HS-5 (cell line): Measurements from ENCODE around the gene AMACR.
"Not testable (repeated sequence)": the region's sequence is repeated elsewhere in the genome, so short reads cannot be mapped to it uniquely, and the experiment has no call there.

Experiments
- DNase-seq: peaks from one replicate; pipeline ENCODE4 v3.0.0-alpha.2; 2012; ENCODE audit warnings: low read depth

Gene AMACR

DNA sequence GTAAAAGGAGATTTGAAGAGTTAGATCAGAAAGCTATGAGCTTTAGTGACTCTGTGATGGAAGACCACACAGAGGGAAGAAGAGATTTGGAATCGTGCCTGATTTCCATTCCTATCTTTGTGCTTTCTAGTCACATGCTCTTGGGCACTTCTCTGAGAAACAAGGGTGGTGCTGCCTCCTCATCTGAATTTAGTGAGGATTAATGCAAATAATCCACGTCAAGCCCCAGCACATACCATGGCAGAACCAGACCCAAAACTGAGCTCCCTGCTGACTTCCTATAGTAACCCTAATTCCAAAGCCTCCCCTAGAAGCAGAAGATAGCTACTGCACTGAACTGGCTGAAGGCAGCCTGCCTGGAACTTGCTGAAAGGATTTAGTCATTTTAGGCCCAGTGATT is 41.0 kb downstream of the AMACR start:
- DNase-seq: no peak

DNA sequence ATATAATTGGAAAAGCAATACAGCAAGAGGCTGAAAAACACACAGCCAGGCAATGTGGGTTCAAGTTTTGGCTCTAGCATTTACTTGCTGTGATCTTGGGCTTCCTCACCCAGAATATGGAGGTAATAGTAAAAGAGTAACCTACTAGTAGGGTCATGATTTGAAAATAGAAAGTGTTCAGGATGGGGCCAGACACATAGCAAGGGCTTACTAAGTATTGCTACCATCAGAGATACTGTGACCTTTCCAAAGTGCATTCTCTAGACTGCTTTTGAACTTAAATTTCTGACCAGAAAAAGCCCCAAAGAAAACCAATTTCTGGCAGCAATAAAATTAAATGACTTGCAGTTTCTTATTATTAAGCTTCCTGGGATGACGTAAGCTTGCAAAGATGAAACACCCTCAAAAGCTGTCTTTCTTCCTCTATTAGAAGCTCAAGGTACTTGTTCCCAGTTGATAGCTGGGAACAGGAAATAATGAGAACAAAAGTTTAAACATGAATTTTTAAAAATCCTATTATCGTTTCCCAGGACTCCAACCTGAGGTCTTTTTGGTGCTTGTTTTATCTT is 43.6 kb downstream of the AMACR start:
- no peak for DNase-seq

DNA sequence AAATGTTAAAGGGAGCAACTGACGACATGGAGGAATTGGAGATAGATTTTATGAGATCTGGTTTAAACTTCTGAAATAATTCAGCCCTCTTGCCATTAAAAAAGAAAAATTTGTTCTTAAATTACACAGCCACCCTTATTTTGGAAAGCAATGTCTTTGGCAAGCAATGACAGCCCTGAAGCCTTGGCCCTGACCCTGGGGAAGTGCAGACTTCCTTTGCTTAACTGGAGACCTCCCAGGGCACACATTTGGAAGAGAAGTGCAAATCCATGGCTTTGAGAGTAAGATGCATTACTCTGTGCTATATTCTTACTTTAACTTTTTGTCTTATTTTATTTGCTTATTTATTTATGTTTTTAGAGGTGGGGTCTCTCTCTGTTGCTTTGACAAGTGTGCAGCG is 49.7 kb downstream of the AMACR start:
- no peak for DNase-seq

DNA sequence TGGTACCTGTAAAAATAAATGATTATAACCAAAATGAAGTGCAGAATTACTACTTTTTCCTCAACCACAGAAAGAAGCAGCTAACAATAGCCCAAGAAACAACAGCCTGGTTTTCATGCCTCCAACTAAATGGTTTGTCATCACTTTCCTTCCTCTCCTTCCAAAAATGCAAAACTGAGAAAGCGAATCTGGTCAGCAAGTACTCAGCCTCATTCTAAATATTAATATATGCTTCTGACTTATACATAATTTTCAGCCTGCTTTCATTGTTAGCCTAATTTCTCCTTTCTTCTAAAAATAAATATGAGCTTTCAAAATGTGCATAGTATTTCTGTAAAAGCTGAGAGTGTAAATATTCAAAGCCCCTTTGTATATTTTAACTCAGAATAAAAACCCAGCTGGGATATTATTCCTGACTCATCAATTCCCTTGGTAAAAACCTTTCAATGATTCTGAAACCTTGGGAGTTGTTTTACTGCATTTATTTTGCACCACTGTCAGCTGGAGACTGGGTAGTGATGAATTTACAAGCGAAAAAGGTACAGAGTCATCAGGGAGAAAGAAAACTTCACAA is 50.2 kb downstream of the AMACR start:
- DNase-seq: no peak

DNA sequence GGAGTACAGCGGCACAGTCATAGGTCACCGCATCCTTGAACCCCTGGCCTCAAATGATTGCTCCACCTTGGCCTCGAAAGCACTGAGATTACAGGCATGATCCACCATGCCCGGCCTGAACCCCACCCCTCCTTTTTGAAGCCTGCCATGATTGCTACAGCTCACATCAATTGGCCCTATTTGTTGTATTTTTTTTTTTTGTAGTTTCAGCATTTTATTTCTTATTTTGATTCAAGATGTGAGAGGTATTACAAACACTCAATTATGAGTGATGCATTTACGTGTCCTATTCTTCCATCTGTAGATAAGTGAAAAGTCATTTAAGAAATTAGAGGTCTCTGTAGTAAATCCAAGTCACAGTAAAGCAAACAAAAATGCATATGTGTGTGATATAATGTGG is 55.7 kb downstream of the AMACR start:
- not testable (repeated sequence) for DNase-seq

DNA sequence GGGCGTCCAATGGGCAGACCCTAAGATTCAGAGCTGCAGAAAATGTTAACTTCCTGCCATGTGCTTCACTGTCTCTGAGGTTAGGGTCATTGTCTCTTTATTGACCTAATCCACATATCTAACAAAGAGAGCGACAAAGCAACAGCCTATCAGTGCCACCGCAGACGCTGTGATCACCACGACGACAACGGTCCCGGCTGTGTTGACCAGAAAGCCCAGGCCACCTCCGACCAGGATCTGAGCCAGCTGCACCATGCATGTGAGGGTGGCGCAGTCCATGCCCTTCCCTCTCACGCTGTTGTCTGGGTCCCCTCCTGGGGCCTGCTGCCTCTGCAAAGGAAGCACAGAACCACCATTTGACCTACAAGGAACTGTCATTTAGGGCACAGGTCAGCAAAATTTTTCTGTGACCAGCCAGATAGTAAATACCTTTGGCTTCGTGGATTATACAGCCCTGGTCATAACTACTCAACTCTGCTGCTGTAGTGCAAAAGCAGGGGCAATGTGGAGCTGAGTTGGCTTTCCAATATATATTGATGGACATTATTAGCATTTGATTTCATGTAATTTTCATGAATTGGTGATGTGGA is 63.2 kb downstream of the AMACR start:
- no peak for DNase-seq

DNA sequence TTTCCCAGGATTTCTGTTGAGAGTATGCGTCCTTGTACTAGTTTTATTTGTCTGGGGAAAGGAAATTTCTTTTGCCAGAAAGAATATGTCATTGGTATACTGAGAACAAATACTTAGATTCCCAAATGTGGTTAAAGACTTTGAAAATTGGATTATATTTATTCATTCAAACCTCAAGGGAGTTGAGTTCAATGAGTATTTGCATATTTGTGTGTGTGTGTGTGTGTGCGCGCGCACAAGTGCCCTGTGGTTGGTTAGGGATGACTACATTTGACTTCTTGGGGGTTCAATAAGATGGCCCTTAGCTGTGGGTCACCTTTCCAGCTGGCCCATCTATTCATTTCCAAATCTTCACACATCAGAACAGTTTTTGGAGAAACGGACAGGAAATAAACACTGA is 66.8 kb downstream of the AMACR start:
- no peak for DNase-seq

GRCh38 chr5:33939556-33940262 is 68.1 kb downstream of the AMACR start:
- peak; percentile 14 for DNase-seq

DNA sequence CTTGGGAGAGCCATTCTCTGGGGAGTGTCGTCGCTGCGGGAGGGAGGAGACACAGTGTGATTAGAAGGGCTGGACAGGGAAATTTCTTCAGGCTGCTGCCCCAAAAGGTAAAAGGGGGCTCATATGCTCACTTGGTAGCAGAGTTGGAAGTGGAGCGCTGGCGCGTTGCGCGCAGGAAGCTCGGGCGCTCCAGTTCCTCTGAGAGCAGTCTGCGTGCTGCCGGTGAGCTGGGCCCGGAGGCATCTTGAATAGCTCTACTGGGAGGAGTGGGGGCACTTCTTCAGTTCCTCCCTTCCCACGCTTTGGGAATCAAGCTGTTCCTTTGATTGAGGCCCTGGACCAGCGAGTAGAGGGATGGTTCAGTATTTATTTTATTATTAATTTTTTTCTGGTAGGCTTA is 69.0 kb downstream of the AMACR start:
- no peak for DNase-seq

DNA sequence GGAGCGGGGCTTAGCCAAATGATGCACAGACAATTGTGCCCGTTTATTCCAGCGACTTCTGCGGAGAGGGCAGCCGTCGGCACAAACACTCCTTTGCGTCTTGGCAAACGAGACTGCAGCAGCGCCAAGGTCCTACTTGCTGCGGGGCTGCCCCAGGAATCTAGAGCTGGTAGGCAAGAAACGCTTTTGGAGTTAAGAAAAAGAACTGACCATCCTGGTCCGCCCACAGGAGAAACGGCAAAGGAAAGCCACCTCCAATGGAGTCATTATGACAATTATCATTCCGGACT is 69.4 kb downstream of the AMACR start:
- DNase-seq: no peak

DNA sequence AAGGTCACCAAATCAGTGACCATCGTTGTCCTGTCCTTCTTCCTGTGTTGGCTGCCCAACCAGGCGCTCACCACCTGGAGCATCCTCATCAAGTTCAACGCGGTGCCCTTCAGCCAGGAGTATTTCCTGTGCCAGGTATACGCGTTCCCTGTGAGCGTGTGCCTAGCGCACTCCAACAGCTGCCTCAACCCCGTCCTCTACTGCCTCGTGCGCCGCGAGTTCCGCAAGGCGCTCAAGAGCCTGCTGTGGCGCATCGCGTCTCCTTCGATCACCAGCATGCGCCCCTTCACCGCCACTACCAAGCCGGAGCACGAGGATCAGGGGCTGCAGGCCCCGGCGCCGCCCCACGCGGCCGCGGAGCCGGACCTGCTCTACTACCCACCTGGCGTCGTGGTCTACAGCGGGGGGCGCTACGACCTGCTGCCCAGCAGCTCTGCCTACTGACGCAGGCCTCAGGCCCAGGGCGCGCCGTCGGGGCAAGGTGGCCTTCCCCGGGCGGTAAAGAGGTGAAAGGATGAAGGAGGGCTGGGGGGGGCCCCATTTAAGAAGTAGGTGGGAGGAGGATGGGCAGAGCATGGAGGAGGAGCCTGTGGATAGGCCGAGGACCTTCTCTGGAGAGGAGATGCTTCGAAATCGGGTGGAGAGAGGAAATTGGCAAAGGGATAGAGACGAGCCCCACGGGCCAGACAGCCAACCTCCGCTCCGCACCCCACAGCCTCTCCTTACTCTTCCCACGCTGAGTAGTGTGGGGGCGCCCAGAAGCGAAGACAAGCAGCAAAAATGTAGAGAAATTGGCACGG is 69.9 kb downstream of the AMACR start:
- no peak for DNase-seq

DNA sequence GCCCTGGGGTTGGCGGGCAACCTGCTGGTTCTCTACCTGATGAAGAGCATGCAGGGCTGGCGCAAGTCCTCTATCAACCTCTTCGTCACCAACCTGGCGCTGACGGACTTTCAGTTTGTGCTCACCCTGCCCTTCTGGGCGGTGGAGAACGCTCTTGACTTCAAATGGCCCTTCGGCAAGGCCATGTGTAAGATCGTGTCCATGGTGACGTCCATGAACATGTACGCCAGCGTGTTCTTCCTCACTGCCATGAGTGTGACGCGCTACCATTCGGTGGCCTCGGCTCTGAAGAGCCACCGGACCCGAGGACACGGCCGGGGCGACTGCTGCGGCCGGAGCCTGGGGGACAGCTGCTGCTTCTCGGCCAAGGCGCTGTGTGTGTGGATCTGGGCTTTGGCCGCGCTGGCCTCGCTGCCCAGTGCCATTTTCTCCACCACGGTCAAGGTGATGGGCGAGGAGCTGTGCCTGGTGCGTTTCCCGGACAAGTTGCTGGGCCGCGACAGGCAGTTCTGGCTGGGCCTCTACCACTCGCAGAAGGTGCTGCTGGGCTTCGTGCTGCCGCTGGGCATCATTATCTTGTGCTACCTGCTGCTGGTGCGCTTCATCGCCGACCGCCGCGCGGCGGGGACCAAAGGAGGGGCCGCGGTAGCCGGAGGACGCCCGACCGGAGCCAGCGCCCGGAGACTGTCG is 70.7 kb downstream of the AMACR start:
- no peak for DNase-seq

- DNase-seq: no peak
These were observed 71.4 kb downstream of the AMACR start, which contains the start of gene RXFP3 for GRCh38 chr5:33936381-33937016. TSS of gene RXFP3 (plus strand) at chr5:33936386. CDS start at chr5:33936741, 355 bp downstream.
